DMS114 treated with DMSO at 0.1 percent for 48 hours (cell line): Measurements from ENCODE around the gene BMERB1.
"Not testable (repeated sequence)": the region's sequence is repeated elsewhere in the genome, so short reads cannot be mapped to it uniquely, and the experiment has no call there.

Experiments
- DNase-seq: peaks from one replicate; lab custom pipeline; 2025; ENCODE audit not compliant: unreplicated experiment; lab: John Stamatoyannopoulos, UW

Gene BMERB1

GRCh38 chr16:15548482-15548891 is 114.1 kb downstream of the BMERB1 start:
- DNase-seq, result no peak

GRCh38 chr16:15552507-15552906 is 118.1 kb downstream of the BMERB1 start:
- DNase-seq, result no peak

GRCh38 chr16:15553313-15554088 is 119.1 kb downstream of the BMERB1 start:
- no peak for DNase-seq

- no peak for DNase-seq
These were observed 121.7 kb downstream of the BMERB1 start for GRCh38 chr16:15556130-15556529.

- DNase-seq, result no peak
These were observed 122.9 kb downstream of the BMERB1 start for GRCh38 chr16:15557258-15557657.

- DNase-seq, result no peak
These were observed 124.8 kb downstream of the BMERB1 start for GRCh38 chr16:15559176-15559575.

- DNase-seq, result no peak
These were observed 130.4 kb downstream of the BMERB1 start for GRCh38 chr16:15564604-15565339.

GRCh38 chr16:15566095-15566494 is 131.7 kb downstream of the BMERB1 start:
- DNase-seq, result no peak

GRCh38 chr16:15567823-15568222 is 133.4 kb downstream of the BMERB1 start:
- DNase-seq, result no peak

- not testable (repeated sequence) for DNase-seq
These were observed 136.3 kb downstream of the BMERB1 start for GRCh38 chr16:15570666-15571065.

GRCh38 chr16:15571557-15571956 is 137.2 kb downstream of the BMERB1 start:
- DNase-seq, result no peak

GRCh38 chr16:15572329-15573001 is 138.1 kb downstream of the BMERB1 start:
- DNase-seq, result no peak

- DNase-seq, result no peak
These were observed 139.0 kb downstream of the BMERB1 start for GRCh38 chr16:15573274-15573895.

GRCh38 chr16:15573896-15574613 is 139.7 kb downstream of the BMERB1 start:
- not testable (repeated sequence) for DNase-seq

GRCh38 chr16:15574614-15574948 is 140.2 kb downstream of the BMERB1 start:
- no peak for DNase-seq

GRCh38 chr16:15575293-15576049 is 141.1 kb downstream of the BMERB1 start:
- no peak for DNase-seq

GRCh38 chr16:15576960-15577958 is 142.9 kb downstream of the BMERB1 start:
- DNase-seq, result no peak

GRCh38 chr16:15578824-15579223 is 144.4 kb downstream of the BMERB1 start:
- DNase-seq, result no peak
